NCI-H774 (cell line): ENCODE results near the gene PRDX3.
A peak's percentile ranks its signal among the peaks of the same experiment; 100 is the strongest.

Experiments used
- DNase-seq: peaks from one replicate; lab custom pipeline; 2025; lab: John Stamatoyannopoulos, UW

PRDX3 gene

DNA sequence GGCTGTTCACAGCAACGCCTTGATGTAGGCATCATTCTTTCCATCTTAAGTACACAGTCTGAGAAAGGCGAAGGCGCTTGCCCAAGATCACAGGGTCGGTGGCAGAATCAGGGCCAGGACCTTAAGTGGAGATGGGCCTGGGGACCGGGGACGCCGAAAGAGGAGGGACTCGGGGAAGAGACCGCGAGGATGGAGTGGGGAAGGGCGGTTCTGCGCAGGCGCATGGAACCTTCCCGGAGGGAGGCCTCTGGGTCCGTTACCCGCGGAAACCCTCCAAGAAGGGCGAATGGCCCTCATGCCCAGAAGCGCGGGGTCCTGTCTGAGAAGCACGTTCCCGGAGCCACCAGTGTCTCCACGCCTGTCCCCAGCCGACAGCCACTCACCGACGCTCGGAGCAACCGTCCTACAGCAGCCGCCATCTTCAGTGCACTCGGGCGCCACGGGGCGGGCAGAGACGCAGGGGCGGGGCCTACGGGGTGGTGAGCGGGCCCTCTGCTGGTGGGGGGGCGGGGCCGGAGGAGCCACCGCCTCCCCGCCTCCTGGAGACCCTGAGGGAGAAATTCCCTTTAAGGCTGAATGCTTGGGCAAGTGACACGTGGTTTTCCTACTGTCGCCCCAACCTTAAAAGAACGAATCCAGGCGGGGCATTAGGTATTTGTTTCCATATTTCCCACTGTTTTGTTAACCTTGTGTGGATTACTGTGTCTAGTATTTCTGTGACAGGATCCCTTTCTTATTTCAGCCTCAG lies at the start of gene PRDX3:
TSS of gene PRDX3 (minus strand) at position 441 of the 748 bp plus-strand sequence. CDS start at position 419, 22 bp downstream.
- peak; percentile 71 for DNase-seq

- no peak for DNase-seq
These were observed 49.2 kb upstream of the PRDX3 start for GRCh38 chr10:119227825-119228224.

DNA sequence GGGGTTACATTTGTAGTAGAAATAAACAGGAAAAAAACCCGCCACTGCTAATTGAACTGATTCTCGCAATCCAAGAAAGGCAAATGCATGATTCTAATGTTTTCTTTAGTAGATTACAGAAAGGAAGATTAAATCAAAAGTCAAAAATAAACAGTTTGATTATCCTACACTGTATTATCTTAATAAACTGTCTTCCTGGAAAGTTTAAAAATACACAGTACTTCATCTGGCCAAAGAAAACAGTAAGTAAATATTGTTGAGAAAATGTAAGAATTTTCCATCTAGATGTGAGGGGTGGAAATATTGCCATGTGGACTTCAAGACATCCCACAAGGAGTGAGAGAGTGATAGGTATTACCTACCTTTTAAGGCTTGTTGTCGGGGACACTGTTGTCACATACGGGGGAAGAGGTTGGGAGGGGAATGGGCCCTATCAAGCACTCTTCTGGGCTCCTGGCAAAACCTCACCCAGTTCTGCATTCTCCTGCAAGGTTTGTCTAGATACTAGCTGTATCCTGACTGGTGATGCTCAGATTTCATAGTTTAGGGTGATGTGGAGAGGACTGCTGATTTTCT lies 46.6 kb upstream of the PRDX3 start:
- no peak for DNase-seq

DNA sequence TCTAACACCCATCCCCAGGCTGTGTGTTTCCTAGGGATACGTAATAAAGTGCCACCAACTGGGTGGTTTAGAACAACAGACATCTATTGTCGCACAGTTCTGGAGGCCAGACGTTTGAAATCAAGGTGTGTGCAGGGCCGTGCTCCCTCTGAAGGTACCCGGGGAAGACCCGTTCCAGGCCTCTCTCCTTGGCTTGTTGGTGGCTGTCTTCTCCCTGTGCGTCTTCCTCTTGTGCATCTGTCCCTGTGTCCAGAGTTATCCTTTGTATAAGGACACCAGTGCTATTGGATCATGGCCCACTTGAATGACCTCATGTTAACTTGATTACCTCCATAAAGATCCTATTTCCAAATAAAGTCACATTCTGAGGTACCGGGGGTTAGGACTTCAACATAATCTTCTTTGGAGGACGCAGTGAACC lies 44.4 kb upstream of the PRDX3 start:
- no peak for DNase-seq

GRCh38 chr10:119222537-119222936 lies 43.9 kb upstream of the PRDX3 start:
- no peak for DNase-seq

DNA sequence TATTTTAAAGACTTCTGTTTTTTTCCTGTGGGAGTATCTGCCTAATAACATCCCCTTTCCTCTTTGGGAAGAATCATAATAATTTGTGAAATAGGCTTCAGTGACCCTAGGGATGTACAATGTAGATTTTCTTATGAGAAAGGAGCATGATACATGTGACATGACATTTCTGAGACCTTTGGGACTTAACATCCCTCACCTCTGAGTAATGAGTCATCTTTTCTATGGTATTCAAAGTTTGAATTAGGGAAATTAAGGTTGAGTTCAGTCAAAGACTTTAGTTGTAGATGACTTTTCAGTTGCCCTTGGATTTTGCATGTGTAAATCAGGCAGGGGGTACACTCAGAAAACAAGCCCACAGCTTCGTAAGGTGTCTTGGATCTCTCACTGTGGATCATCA lies 43.1 kb upstream of the PRDX3 start:
- DNase-seq: no peak

GRCh38 chr10:119221201-119221600 lies 42.6 kb upstream of the PRDX3 start:
- no peak for DNase-seq

DNA sequence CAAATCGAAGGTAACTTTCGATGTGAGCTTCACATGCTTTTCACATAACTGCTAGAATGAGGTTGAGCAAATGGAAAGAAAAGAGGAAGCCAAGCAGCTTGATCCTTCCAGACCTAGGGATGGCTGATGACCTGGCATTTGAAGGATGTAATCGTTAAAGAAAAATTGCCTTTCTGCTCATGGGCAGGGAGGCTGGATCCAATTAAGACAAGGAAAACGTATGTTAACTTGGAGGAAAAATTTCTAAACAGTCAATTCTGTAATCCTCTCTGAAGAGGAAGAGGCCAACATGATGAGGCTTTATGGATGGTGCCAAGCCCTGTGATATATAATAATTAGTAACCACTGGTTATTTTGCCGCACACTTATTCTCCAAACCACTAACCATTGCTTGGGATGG lies 41.3 kb upstream of the PRDX3 start:
- DNase-seq: no peak

DNA sequence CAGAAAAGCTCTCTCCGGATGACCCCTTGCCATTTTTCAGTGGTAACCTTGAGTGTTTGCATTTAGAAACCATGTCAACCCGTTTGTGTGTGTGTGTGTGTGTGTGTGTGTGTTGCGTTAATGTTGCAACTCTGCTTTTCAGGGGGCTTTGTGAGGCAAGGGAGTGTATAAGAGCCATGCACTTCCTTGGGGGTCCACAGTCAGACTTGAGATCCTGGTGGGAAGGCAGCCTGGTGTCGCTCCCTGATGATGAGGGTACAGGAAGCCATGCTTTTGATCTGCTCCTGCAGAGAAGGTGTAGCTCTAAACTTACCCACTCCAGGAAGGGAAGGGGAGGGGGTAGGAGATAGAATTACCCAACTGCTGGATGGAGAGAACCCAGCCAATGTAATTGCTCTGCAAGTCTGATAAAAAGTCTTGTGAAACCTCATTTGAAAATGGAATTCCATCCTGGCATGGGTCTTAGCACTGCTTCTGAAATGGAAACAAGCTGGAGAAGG lies 39.4 kb upstream of the PRDX3 start:
- DNase-seq: no peak

GRCh38 chr10:119217401-119217800 lies 38.8 kb upstream of the PRDX3 start:
- DNase-seq: no peak

- no peak for DNase-seq
These were observed 37.5 kb upstream of the PRDX3 start for GRCh38 chr10:119216127-119216526.

DNA sequence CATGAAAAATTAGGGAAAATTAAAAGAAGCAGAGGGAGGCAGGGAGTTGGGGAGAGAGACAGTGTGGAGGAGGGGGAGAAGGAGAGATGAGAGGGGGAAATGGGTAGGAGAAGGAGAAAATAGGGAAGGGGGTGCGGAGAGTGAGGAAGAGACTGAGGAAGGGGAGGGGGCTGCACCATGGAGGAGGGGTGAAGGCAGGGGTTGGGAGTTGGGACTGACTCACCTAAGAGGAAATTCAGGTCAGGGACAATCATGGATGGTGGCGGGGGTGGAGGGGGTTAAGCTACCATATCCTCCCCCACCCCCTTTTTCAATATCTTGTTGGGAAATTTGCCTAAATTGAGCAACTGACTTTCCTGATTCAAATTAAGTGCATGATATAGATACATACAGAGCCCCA lies 36.8 kb upstream of the PRDX3 start:
- no peak for DNase-seq

GRCh38 chr10:119211625-119212441 lies 33.2 kb upstream of the PRDX3 start:
- DNase-seq: no peak

DNA sequence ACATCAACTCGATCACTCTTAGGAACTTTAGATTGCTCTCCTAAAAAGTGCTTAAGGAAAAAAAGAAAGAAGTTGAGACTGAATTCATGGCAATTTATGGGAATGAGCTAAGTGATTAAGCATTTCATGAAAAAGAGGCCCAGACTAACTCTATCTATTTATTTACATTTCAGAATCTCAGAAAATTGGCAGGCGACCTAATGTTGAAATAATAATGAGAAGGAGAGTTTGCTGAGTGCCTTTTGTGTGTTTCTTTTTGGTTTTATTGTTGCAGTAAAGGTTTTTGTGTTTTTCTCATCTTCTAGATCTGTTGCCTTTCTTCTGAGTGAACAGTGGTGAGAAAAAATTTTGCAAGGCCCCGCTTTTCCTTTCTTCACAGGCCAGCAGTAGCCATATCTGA lies 32.6 kb upstream of the PRDX3 start:
- DNase-seq: no peak

GRCh38 chr10:119210633-119211032 lies 32.0 kb upstream of the PRDX3 start:
- no peak for DNase-seq

DNA sequence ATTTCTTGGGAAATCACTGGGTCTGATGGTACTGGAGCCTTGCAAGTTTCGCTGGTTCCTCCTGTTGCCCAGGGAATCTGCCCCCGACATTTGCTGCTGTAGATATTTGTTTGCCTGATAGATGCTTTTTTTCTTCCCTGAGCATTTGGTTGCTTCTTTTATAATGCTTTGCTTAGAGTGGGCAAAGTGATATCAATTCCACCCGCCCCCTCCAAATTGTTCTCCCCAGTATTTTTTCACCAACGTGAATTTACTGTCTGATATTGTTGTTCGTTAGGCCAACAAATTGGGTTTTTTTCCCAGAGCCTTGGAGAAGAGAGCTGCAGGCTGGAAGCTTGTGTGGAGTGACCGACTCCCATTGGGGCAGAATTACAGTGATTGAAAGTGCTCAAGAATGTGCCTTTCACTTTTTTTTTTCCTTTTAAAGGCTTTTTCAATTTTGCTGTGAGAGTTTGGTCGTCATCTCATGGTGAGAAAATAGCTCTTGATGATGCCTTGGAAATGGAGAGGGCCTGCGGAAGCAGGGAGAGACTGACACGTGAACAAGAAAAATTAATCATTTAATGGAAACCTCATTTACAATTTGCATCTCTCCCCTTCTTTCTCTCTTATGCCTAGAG lies 31.2 kb upstream of the PRDX3 start:
- no peak for DNase-seq

DNA sequence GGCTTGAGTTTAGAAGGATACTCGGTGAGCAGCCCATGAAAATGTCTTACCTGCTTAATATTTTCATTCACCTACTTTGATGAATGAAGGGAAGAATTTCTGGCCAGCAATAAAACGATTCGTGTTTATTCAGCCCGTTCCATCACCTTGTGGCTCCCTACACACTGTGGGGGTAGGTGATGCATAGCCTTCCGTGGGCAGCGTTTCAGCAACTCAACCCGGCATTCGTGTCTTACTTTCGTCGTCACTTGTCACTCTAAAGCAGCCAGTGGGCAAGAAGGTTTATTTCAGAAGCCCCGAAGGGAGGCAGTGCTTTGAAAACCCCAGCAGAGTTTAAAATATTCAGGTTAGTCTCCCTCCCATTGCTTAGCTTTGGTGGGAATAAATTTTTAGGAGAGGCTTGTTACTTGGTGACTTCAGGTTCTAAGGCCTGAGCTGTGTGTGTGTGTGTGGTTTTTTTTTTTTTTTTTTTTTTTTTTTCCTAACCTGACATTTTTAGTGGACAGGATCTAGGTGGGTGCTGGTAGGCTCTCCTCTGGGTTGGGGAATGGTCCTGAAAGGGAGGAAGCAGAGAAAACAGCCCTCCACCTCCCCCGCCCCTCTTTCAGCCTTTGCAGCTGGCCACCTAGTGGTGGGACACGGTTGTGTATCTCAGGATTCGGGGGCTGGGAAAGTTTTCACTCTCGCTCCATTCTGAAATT lies 30.6 kb upstream of the PRDX3 start:
- DNase-seq: no peak

- no peak for DNase-seq
These were observed 29.9 kb upstream of the PRDX3 start for GRCh38 chr10:119208553-119208940.

DNA sequence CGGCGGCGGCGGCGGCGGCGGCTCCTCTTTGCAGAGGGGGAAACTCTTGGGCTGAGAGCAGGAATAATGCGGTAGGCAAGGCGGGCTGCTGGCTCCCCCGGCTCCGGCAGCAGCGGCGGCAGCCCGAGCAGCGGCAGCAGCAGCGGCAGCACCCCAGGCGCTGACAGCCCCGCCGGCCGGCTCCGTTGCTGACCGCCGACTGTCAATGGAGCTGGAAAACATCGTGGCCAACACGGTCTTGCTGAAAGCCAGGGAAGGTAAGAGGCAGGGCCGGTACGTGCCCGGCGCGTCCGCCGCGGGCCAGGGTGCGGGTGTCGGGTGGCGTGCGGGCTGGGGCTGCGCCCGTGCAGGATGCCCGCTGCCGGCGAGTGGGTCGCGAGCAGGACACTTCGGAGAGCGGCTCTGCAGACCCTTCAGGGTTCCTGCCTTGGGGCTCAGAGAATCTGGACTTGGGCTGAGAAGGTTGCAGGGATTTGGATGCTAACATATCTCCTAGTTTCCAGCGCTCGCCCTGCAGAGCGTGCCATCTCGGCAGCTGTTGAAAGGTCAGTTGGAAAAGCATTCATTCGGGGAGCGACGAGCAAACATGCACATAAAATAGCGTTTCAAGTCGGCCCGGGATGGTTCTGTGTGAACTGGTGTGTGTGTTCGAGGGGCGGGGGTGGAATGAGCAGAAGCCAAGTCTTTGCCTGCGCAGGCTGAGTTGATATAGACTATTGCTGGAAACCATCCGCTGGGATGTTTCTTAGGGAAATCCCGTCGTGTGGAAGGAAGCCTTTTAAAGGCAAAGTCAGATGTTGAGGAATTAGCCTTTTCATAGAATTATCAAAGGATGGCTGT lies 29.3 kb upstream of the PRDX3 start:
- DNase-seq: no peak

DNA sequence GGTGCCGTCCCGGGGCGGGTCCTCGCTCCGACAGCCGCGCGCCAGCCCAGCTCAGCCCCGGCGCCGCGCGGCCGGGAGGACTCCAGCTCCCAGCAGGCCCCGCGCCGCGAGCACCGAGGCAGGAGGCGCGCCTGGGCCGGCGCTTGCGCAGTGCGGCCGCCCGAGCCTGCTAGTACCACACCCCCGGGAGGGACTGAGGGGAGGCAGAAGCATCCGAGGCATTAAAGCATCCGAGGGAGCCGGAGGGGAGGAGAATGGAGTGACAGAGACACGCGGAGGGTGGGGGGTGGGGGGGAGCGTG lies 28.7 kb upstream of the PRDX3 start, which contains the start of gene GRK5:
TSS of gene GRK5 (plus strand) at position 206 of the 301 bp plus-strand sequence. CDS start 347 bp downstream, outside the sequence.
- DNase-seq: peak; percentile 73
